HG03025 (cell line): ENCODE results near the gene PTPN1.
"Not testable (repeated sequence)": the region's sequence is repeated elsewhere in the genome, so short reads cannot be mapped to it uniquely, and the experiment has no call there.

Experiments used
- ATAC-seq: cut with Tn5 transposase; IDR thresholded peaks from one replicate; pipeline ENCODE4 v1.9.1; 2021; ENCODE audit warnings: mild to moderate bottlenecking, moderate library complexity; ENCODE audit not compliant: unreplicated experiment, low FRiP score

The PTPN1 gene

GRCh38 chr20:50509923-50510705 is at the start of gene PTPN1:
Gene PTPN1, plus strand, starts transcription at chr20:50510383. Its CDS starts 145 bp downstream, at chr20:50510528.
- ATAC-seq: peak; percentile 82

DNA sequence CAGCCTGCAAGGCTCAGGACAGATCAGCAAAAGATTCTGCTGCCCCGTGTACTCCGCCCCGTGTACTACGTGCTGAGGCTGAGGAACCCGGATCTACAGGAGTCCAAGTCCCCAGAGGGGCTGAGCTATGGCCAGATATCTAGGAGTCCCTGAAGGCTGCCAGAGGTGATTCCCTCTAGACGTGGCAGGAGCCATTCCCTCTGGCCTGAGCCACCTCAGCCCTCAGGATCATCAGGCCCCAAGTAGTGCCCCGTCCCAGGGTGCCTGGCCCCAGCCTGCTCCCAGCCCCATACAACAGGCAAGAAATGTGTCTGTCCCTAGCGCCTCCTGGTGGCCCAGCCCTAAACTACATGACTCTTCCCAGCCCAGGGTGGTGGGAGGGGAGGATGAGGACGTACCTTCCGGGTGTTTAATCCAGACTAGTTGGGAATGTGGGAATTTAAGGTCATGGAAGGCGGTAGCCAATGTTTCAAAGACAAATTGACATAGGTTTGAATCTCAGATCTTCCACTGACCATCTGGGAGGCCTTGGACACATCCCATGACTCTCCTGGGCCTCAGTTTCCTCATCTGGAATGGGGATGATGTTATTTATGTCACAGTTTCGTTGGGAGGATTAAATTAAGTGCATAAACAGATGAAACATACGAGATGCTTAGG is 49.4 kb upstream of the PTPN1 start:
- no peak for ATAC-seq

DNA sequence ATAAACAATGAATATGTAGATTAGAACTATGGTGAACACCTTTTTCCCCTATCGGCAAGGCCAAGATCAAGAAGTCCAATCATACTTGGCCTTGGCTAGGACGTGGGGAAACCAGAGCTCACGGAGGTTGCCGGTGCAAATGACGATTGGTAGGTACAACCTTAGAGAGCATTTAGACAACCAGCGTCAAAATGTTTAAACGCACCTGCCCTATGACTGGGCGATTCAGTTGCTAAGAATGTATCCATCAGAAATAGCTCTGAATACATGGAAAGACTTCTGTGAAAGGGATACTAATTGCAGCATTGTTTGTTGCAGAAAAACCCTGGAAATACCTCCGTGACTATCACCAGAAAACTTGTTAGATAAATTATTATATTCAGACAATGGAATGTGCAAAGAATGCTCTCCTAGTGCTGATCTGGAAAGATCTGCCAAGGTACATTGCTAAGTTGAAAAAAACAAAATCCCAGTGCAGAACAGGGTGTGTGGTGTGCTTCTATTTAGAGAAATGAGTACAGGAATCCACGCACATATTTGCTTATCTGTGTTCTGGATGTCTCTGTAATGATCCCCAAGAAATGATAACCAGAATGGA is 48.0 kb upstream of the PTPN1 start:
- ATAC-seq: no peak

DNA sequence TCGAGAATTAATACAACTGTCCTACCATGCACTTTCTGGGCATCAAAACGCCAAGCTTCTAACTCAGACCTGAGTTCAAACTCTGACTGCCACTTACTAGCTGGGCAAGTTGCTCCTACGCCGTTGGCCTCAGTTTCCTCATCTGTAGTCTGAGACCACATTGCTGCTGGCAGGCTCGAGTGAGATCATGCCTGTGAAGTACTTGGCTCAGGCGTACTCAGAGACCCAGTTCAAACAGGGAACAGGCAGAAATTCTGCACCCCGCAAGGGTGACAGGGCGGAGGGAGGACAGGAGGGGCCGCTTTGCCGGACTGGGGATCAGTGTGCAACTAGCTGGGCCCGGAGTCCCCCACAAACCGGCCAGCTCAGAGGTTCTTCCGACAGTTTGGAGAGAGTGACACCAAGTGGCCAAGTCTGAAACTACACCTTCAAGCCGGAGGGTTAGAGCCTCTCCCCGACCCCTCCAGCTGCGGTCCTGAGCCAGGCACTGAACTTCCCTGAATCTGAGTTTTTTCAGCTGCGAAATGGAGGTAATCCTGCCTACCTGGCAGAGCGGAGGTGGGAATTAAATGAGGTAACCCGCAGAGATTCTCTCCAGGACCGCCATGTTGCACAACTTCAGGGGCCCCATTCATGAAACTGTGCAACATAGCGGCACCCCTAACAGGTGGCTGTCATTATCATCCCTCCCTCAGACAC is 46.0 kb upstream of the PTPN1 start:
- ATAC-seq: no peak

- ATAC-seq: no peak
These were observed 45.2 kb upstream of the PTPN1 start for GRCh38 chr20:50464725-50465650.

- no peak for ATAC-seq
These were observed 43.0 kb upstream of the PTPN1 start for GRCh38 chr20:50467174-50467573.

DNA sequence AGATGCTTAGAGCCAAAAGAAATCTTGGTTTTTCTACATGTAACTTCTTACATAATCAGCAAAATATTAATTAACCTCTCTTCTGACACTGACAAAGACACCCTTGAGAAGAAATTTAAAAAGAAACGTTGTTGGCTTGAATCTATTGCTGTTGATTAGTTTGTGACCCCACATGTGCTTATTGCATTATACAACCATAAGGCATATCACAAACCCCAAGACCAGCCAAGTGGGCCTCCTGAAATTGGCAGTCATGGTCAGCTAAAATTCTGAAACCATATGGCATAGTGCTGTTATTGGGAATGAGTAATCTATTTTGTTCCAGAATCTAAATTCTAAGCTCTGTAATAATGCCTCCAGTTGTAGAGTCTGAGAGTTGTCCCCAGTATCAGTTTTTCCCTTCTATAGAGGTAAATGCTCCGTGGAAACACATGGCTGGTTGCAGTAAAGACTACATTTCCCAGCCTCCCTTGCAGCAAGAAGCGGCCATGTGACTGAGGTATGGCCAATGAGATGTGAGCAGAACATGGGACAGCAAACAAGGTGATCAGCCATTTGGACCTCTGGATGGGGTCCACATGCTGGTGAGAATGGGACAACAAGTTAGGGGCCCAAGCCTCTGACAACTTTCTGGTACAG is 42.3 kb upstream of the PTPN1 start:
- no peak for ATAC-seq

DNA sequence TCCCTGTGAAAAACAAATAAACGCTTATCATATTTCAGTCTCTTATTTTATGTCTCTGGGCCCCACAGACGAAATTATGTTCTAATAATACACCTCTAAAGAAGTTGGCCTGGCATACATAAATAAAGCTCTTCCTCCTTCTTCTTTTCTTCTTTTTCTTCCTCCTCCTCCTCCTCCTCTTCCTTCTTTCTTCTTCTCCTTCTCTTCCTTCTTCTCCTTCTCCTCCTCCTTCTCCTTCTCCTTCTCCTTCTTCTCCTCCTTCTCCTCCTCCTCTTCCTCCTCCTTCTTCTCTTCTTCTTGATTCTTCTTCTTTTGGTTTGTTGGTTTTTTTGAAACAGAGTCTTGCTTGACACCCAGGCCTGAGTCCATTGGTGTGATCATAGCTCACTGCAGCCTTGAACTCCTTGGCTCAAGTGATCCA is 41.8 kb upstream of the PTPN1 start:
- ATAC-seq: no peak

DNA sequence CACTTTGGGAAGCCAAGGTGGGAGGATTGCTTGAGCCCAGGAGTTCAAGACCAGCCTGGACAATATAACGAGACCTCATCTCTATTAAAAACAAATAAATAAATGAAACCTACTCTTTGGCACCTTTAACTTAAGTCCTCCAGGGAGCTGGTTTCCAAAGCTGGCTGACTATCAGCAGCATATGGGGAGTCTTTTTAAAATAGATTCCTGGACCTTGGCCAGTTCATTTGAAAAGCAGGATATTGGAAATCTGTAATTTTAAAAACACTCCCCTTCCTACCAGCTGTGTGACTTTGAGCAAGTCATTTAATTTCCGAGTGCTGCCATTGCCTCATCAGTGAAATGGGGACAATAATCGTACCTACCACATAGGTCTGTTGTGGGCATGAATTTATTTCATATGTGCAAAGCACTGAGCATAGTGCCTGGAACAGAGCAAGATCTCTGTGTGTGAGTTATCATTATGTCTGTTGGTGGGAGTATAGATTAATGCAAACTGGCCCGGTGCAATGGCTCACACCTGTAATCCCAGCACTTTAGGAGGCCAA is 40.9 kb upstream of the PTPN1 start:
- ATAC-seq: no peak

- no peak for ATAC-seq
These were observed 40.4 kb upstream of the PTPN1 start for GRCh38 chr20:50469796-50470195.

GRCh38 chr20:50470264-50470858 is 39.8 kb upstream of the PTPN1 start:
- ATAC-seq: no peak

DNA sequence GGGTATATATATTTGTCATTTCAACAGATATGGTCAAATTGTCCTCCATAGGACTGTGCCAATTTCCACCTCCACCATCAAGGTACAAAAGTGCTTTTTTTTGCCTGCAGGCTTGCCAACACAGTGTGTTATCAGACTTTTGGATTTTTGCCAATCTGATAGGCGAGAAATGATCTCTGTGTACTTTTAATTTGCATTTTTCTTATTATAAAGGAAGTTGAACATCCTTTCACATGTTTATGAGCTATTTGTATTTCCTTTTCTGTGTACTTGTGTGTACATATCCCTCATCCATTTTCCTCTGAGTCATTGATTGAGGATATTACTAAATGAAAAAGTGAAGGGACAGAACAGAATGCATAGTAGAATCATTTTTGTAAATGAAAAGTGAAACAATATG is 39.0 kb upstream of the PTPN1 start:
- no peak for ATAC-seq

DNA sequence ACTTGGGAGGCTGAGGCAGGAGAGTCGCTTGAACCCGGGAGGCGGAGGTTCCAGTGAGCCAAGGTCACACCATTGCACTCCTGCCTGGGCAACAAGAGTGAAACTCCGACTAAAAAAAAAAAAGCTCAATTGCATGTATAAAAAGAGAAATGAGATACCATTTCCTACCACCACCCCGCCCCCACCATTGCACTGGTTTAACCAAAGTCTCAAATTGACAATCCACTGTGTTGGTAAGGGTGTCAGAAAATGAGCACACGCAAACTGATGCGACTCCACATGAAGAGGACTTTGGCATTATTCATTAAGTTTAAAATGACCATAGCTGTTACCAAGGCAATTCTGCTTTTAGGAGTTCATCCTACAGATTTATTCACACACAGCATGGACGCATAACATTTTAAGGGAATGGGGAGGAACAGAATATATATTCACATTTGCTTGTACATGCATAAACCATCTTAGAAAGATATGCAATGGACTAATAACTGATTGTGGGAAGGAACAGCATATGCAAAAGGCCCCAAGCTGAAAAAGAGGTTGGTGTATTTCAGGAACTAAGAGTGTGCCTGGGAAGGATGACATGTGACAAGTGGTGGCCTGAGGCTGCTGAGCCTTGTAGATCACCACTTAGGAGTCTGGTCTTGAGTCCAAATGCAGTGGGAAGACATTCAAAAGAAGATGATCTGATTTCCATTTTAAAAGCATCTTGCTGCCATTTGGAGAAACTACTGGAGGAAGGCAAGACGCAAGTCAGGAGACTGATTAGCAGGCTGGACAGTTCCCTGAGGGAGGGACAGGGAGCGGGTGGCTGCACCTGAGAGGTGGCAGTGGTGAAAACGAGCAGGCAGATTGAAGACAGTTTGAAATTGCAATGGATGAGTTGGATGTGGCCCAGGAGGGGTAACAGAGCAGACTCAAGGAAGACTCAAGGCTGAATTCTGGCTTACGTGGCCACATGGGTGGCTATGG is 37.2 kb upstream of the PTPN1 start:
- no peak for ATAC-seq

- ATAC-seq: not testable (repeated sequence)
These were observed 35.8 kb upstream of the PTPN1 start for GRCh38 chr20:50474356-50474755.

GRCh38 chr20:50475681-50476292 is 34.4 kb upstream of the PTPN1 start:
- ATAC-seq: no peak

- no peak for ATAC-seq
These were observed 32.8 kb upstream of the PTPN1 start for GRCh38 chr20:50477239-50477872.
